Activated effector memory CD4-positive, alpha-beta T cell treated with anti-CD3 and anti-CD28 coated beads, Interleukin-2, amount 50 U/mL, for 16 hours (primary cell): Measurements from ENCODE around the gene CCDC191.
A peak's percentile ranks its signal among the peaks of the same experiment; 100 is the strongest.

Source experiments
- DNase-seq: peaks from one replicate; pipeline ENCODE4 v3.0.0-alpha.2; 2020

CCDC191 gene

DNA sequence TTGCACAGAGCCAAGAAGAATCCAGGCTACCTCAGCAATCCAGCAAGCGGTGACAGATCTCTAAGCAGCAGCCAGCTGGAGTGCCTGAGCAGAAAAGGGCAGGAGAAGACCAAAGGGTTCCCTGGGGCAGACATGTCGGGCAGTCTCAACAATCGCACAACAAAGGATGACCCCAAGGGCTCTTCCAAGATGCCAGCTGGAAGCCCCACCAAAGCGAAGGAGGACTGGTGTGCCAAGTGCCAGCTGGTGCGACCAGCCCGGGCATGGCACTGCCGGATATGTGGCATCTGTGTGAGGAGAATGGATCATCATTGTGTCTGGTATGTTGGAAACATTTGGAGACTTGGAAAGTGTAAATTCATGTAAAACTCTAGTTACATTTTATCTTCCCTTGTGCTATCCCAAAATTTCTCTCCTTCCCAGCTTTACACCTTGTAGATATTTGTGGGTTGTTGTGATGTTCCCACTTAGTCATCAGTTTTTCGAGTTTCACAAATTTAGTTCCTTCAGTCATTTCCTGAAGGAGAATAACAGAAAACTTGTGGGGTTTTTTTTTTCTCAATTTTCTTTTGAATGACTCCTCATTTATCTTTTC, 102.1 kb downstream of the CCDC191 start:
- no peak for DNase-seq

DNA sequence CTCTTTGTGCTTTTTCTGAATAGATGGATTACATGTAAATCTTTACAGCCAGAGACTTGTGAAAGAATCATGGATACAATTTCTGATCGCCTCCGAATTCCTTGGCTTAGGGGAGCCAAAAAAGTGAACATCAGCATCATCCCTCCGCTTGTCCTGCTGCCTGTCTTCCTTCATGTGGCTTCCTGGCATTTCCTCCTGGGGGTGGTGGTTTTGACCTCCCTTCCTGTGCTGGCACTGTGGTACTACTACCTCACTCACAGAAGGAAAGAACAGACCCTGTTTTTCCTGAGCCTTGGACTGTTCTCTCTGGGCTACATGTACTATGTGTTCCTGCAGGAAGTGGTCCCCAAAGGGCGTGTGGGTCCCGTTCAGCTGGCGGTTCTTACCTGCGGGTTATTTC, 102.6 kb downstream of the CCDC191 start:
- no peak for DNase-seq

DNA sequence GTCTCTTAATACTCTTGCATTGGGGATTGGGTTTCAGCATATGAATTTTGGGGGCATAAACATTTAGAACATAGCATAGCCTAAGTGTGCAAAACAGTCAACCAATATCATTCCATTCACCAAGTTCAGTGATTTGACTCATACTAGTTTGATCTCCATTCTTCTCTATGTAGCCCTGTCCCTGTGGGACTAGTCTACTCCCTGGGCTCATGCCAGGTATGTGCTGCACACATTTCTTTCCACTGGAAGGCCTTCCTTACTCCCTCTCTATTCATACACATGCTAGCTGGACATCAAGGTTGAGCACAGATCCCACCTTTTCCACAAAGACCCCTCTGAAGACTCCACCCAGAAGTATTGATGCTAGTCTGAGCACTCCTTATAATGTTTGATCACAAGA, 103.4 kb downstream of the CCDC191 start:
- no peak for DNase-seq

DNA sequence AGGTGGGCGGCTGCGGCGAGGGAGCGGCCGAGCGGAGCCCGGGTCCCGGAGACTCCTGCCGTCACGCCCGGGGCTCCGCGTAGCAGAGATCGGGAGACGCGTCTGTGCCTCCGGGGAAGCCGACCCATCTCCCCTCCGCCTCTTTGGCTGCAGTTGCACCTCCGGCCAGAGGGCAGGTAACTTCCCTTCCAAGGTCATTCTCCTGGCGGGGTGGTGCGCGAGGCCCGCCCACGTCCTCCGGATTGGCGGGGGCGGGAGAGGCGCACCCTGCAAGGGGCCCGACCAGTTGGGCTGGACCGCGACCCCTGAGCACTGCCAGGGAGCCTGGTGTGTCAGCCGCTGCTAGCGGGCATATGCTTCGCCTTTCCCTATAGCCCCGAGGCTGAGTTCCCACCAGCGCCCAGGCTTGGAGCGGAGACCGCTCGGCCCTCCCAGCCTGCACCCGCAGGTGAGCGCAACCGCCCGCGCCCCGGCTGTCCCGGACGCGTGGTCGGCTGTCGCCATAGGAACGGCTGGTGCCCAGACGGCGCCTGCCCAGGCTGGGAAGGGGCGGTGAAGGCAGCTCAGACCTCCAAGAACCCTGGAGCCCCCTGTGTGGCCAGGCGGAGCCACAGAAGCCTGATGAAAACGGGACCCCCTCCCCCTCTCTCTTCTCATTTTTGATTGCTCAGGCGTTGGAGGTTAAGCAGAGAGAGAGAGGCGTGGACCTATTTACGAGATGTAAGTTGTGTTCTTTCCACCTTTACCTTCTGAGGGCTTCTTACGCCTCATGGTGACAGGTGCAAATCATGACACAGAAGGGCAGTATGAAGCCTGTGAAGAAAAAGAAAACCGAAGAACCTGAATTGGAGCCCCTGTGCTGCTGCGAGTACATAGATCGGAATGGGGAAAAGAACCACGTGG, 108.1 kb downstream of the CCDC191 start:
- peak; percentile 73 for DNase-seq

DNA sequence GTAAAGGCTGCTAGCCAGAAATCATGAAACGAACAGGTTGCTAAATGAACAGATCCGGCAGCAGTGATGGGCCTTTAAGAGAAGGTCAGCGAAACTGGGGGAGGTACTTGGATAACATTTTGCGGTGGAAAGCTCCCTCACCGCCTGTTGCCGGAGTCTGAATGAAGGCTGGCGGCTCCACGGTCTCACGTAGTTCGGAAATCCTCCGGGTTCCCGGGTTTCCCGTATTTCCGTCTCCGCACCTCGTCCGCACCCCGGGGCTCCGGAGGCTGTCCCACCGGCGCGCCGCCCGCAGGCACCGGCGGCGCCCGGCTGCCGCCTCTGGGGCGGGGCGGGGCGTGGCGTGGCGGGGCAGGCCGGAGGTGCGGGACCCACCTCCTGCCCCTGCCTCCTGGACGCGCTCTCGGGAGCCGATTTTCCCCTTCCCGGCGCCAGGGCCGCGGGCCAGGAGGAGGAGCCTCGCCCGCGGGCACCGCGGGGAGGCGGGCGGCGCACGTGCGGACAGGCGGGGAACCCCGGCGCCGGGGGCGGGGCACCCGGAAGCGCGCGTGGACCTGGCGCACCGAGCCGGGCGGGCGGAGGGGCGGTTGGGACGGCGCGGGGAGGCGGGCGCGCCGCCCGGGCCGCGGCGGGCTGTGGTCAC, 108.8 kb downstream of the CCDC191 start, which contains the start of gene ZDHHC23:
ZDHHC23 (plus strand) TSS at position 642 of the 643 bp plus-strand sequence. CDS start 790 bp downstream, outside the sequence.
- DNase-seq: peak; percentile 90

DNA sequence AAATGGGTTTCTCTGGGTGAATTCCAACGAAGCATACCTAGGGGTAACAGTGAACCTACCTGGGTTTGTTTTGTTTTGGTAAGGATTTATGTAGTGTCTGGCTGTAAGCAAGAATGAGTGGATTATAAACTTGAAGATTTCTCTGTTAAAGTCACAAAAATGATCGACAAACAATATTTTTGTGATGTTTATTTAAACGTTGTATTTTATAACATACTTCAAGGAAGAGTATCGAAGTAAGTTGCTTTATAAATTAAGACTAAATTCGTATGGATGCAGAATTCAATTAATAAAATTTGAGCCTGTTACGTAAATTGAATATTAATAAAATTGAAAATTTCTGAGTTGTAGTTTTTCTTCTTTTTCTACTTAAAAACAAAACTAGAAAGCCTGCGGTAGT, 109.5 kb downstream of the CCDC191 start:
- DNase-seq: no peak

DNA sequence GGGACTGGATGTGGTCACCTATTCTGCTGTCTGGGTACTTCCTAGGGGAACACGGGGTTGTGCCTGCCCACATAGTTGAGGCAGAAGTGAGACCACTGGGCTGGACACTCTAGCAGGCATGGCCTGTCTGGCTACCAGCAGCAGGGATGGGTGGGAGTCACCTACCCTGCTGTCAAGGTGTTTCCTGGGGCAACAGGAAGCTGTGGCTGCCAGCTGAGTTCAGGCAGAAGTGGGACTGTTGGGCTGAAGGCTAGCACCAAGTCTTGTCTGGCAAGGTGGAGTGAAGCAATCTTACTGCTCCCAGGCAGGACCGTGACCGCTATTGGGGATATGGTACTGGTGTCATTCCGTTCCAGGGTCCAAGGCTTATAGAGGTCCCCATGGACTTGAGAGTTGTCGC, 128.8 kb downstream of the CCDC191 start:
- DNase-seq: no peak

DNA sequence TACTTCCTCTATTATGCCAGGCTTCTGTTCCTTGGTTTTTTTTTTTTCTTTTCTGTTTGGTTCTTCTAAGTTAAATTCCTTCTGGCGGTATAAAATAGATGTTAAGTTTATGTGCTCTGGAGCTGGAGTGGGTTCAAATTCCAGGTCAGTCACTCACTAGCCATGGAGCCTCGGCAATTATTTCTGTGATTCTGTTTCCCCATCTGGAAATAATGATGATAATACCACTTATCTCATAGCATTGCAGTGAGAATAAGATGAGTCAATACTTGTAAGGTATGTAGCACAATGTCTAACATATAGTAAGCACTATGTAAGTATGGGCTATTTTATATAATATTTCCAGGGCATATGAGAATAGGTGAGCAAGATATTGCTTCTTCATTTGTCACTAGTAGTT, 141.7 kb downstream of the CCDC191 start:
- no peak for DNase-seq
